ENCODE data around the gene GNPNAT1.

Gene GNPNAT1

DNA sequence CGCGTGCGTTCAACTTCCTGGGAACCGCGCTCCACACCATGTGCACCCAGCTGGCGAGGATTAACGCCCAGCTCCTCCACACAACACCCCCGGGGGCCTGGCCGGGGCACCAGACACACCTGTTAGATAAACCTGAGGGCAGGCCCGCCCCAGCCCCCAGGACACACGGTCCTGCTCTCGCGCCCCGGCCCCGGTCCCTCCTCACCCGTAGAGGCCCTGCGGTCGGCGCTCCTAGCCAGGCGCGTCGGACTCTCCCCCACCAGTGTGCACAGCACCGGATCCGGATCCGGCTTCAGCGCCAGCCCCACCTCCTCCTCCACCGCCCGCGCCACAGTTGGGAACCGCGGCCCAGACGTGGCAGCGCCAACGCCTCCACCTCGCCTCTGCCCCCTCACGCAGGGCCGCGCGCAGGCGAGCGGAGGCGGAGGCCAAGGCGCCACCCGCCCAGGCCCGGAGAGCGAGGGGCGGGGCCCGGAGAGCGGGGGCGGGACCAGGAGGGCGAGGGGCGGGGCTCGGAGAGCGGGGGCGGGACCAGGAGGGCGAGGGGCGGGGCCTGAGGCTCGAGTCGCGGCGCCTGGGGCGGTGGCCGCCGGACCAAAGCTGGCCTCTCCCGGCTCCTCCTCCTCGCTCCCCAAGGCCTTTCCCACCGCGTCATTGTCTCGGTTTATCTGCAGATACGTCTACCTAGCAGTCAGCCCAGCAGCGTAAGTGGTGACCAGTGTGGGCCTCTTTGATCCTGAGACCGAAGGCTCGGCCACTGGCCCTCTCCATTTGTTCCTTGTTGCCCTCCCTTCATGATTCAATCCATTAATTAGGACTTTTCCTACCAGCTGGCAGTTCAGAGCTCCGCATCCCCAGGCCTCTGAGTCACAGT, at the start of gene GNPNAT1:
Gene GNPNAT1, minus strand, starts transcription at position 385 of the 874 bp plus-strand sequence. CDS start 6,957 bp downstream, outside the sequence.
- DNase-seq (ENCODE audit: low spot score), result peak; percentile 85

- DNase-seq (ENCODE audit: low spot score), result peak; percentile 54
Observed at GRCh38 chr14:52840877-52841276, 49.5 kb upstream of the GNPNAT1 start.

- no peak for DNase-seq (ENCODE audit: low spot score)
Observed at GRCh38 chr14:52837451-52837850, 46.0 kb upstream of the GNPNAT1 start.

- DNase-seq (ENCODE audit: low spot score), result no peak
Observed at GRCh38 chr14:52836063-52836462, 44.7 kb upstream of the GNPNAT1 start.

DNA sequence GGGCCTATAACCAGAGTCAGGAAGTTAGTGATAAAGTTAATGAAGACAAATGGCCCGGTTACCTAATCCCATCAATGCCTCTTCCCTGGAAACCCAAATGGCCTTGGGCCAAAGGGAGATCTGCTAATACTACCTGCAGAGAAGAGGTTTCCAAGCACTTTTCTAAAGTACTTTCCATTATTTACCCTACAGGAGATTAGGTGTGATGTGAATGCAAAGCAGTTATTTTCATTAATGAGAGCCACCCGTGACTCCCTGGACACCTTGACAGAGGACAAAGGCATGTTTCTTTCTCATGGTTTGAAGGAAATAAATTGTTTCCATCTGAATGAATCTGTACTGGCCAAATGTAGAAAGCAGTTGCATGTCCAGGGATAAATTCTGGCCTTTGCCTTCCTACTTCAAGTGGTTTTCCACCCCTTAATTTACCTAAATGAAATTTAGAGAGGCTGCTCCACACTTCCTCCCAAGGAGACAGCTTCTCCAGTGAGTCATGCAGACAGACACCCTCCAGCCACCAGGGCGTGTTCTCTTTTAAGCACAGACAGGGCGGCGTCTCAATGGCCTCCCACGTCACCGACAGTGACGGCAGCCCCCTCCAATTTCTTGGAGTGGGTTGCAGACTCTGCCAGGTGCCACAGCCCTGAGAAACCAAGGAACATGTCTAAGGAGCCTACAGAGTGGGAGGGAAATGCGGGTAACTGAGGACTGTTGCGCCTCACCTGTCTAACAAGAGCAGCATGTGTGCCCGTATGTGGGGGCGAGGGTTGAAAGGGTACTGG, 43.9 kb upstream of the GNPNAT1 start:
- DNase-seq (ENCODE audit: low spot score), result no peak

DNA sequence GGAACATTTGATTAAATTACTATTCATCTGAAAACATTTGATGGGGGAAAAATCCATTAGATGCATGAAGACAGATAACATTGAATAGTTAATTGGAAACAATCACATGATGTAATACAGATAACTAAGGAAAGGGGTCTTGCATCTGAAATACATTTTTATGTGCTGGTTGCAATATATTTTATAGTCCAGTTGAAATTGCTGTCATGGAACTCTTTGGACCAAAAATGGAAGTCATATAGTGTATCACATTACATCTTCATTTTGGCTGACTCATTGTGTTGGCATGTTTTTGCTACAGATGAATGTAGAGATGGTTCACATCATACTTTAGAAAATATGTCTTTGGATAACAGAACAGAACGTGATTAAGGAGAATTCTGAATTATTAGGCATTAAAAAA, 43.0 kb upstream of the GNPNAT1 start:
- no peak for DNase-seq (ENCODE audit: low spot score)

GRCh38 chr14:52833891-52834290, 42.5 kb upstream of the GNPNAT1 start:
- DNase-seq (ENCODE audit: low spot score), result no peak

DNA sequence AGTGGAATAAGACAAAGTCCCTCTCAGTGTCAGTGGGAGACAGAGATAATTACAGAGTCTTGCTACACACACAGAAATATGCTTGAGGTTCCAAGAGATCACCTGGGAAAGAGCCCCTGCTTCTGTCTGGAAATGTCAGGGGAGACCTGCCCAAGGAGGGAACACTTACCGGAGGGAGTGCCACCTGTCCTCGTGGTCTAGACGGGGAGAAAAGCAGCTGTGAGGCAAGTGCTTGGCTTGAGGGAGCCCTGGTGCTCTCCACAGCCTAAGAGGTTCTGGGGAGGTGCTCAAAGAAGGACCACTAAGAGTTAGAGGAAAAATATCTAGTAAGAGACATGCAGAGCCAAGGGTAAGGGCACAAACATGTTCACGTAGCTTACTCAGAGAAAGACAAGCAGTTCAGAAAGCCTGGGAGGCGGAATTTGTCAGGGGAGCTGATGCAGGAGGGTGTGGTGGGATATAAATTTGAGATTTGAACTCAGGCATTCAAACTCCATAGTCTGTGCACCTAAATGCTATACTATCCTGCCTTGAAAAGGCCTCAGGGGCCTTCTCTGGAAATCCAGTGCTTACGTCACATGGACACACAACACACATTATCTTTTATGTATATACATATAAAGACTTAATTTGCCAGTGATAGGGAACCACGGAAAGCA, 38.2 kb upstream of the GNPNAT1 start:
- DNase-seq (ENCODE audit: low spot score), result no peak

- no peak for DNase-seq (ENCODE audit: low spot score)
Observed at GRCh38 chr14:52827426-52827825, 36.0 kb upstream of the GNPNAT1 start.

DNA sequence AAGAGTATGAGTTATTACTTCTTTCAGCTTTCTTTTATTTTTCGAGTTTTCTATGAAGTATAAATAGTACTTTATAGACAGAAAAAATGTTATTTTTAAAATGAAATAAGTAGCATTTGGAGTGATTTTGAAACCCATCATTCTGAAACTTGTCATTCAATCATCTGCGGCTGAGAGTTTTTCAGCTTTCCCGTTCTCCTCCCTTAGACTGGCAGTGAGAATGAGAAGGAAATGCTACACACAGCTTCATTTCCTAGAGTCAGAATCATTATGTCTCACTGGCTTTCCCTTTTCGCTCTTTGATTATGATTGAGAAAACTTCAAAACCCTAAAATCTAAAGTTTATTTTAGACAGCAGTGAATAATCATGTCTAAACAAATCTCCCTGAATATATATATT, 33.7 kb upstream of the GNPNAT1 start:
- no peak for DNase-seq (ENCODE audit: low spot score)

GRCh38 chr14:52824462-52824861, 33.1 kb upstream of the GNPNAT1 start:
- DNase-seq (ENCODE audit: low spot score), result peak; percentile 16

DNA sequence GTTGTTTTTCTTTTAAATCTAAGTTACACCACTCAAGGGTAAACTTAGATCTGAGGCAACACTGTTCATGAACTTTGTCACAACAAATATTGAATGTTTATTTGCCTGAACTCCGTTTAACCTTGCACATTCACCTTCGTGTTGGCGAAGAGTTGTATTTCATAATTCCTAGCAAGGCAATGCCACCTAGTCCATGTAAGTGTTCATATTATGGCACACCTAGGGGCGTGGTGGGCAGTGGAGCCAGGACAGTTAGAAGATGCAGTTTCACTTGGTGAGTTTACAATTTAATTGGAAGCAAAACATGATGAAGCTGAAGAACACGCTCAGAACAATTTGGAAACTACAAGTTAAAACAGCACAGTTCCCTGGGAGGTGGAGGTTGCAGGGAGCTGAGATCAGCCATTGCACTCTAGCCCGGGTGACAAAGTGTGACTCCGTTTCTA, 30.4 kb upstream of the GNPNAT1 start:
- no peak for DNase-seq (ENCODE audit: low spot score)

DNA sequence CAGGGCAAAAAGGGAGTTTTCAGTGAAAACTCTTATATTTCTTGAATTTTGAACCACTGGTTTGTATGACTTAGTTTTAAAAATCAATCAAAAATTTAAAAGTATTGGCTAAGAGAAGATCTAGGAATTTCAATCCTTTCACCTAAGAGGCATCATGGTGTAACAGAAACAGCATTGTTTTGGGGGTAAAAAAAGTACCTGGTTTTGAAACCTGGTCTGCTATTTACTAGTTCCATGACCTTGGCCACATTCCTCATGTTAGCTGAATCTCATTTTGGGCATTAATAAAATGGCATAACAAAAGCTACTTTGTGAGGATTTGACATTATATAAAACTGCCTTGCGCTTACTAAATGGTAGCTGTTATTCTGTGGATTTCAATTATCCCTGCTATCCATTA, 16.7 kb upstream of the GNPNAT1 start:
- no peak for DNase-seq (ENCODE audit: low spot score)

GRCh38 chr14:52806115-52806514, 14.7 kb upstream of the GNPNAT1 start:
- DNase-seq (ENCODE audit: low spot score), result no peak

- no peak for DNase-seq (ENCODE audit: low spot score)
Observed at GRCh38 chr14:52802597-52802996, 11.2 kb upstream of the GNPNAT1 start.

GRCh38 chr14:52801014-52801712, 9.8 kb upstream of the GNPNAT1 start:
- no peak for DNase-seq (ENCODE audit: low spot score)

GRCh38 chr14:52798826-52799225, 7.4 kb upstream of the GNPNAT1 start:
- no peak for DNase-seq (ENCODE audit: low spot score)

GRCh38 chr14:52797653-52798052, 6.2 kb upstream of the GNPNAT1 start:
- no peak for DNase-seq (ENCODE audit: low spot score)

DNA sequence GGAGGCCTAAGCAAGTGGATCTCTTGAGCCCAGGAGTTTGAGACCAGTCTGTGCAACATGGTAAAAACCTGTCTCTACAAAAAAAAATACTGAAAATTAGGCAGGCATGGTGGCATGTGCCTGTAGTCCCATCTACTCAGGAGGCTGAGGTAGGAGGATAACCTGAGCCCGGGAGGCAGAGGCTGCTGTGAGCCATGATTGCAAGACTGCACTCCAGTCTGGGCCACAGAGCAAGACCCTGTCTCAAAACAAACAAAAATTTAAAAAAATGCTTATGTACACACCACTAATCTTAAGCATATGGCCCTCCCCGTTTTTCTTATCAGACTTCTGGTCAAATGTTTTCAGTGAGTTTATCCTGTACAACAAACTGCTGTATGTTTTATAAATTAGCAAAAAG, 1.7 kb upstream of the GNPNAT1 start:
- no peak for DNase-seq (ENCODE audit: low spot score)

DNA sequence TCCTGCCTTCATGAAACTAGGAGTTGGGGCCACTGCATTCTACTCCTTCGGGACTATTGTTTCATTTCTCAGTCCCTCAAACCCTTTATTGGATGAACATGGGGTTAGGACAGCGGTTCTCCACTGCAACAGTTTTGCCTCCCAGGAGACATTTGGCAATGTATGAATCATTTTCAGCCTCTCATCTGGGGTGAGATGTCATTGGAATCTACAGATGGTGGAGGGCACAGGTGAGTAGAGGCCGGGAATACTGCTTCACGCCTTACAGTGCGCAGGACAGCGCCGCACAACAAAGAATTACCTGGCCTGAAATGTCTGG, 649 bp upstream of the GNPNAT1 start:
- DNase-seq (ENCODE audit: low spot score), result no peak

DNA sequence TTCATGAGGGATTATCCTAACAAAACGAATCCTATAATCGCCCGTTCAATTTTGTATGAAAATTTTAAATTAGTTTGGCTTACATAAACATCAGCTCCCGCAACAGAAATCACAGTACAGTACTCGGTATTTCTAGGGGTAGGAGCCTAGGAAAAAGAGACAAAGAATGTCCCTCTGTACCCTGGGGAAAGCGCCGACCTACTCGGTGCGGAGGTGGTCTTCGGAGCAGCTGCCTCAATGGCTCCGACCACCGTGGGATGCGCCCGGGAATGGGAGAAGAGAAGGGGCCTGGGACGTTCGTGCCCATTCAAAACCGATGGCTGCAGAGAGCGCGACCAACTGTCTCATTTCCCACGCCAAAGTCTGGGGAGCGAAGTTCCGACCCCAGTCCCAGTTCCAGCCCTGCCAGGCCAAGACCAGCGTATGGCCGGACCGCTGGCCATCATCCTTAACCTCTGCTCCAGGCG, 618 bp downstream of the GNPNAT1 start:
- peak; percentile 38 for DNase-seq (ENCODE audit: low spot score)
